Karpas-422 (cell line): Measurements from ENCODE around the gene CCDC13. TPM values are rescaled to one million over a fixed set of nuclear protein-coding genes. Genes with fewer than 3 reads are reported as not detected.

Source experiments
- DNase-seq: peaks from one replicate; pipeline ENCODE4 v3.0.0-alpha.2; 2015
- H2AFZ ChIP-seq: fragments of 200-600 bp; sonication (generic); 2 replicates; pipeline ENCODE4 v1.6.1; 2014; ENCODE audit warnings: antibody characterized with exemption, low read length, mixed read lengths
- H3K27ac ChIP-seq: fragments of 200-600 bp; sonication (generic); 2 replicates; pipeline ENCODE4 v1.5.1; 2014; ENCODE audit warnings: mild to moderate bottlenecking, low read length, moderate library complexity
- H3K27me3 ChIP-seq: fragments of 200-600 bp; sonication (generic); 2 replicates; pipeline ENCODE4 v1.6.1; 2014; ENCODE audit warnings: low read length, mixed read lengths
- H3K36me3 ChIP-seq: fragments of 200-600 bp; sonication (generic); 2 replicates; pipeline ENCODE4 v1.6.1; 2014; ENCODE audit warnings: low read length, mixed read lengths; ENCODE audit not compliant: insufficient read depth
- H3K4me1 ChIP-seq: fragments of 200-600 bp; sonication (generic); 2 replicates; pipeline ENCODE4 v1.6.1; 2014; ENCODE audit warnings: mild to moderate bottlenecking, low read length, mixed read lengths
- H3K4me2 ChIP-seq: fragments of 200-600 bp; sonication (generic); 2 replicates; pipeline ENCODE4 v1.6.1; 2014; ENCODE audit warnings: low read length, low read depth, mild to moderate bottlenecking; ENCODE audit not compliant: poor library complexity, severe bottlenecking
- H3K4me3 ChIP-seq: fragments of 200-600 bp; sonication (generic); 2 replicates; pipeline ENCODE4 v1.5.1; 2014; ENCODE audit warnings: mild to moderate bottlenecking, antibody characterized with exemption, low read length, mixed read lengths
- H3K79me2 ChIP-seq: fragments of 200-600 bp; sonication (generic); 2 replicates; pipeline ENCODE4 v1.6.1; 2014; ENCODE audit warnings: mild to moderate bottlenecking, low read length, mixed read lengths
- H3K9ac ChIP-seq: fragments of 200-600 bp; sonication (generic); 2 replicates; pipeline ENCODE4 v1.6.0; 2014; ENCODE audit warnings: low read length
- H3K9me2 ChIP-seq: fragments of 200-600 bp; sonication (generic), shearing (Covaris generic); replicated peaks from 2 replicates; pipeline ENCODE4 v1.6.0; 2014; ENCODE audit warnings: mild to moderate bottlenecking, low read length, moderate library complexity; ENCODE audit not compliant: insufficient read depth
- H3K9me3 ChIP-seq: fragments of 300-700, 200-600 bp; sonication (generic); 2 replicates; pipeline ENCODE4 v1.6.1; 2014; ENCODE audit warnings: low read length, mixed read lengths
- H4K20me1 ChIP-seq: fragments of 200-600 bp; sonication (generic); 2 replicates; pipeline ENCODE4 v1.6.1; 2014; ENCODE audit warnings: mild to moderate bottlenecking, antibody characterized with exemption, low read length, low read depth; ENCODE audit not compliant: insufficient read depth
- small RNA-seq: library from RNA; depleted of rRNA; stranded (forward); fragments of <200 nt; gene quantifications from one replicate; pipeline ENCODE3, GENCODE V24; 2014
- total RNA-seq: library from RNA; depleted of rRNA; stranded (reverse); fragments of >200 nt; shearing (Covaris generic); gene quantifications from 2 replicates; pipeline ENCODE4 v1.2.3, GENCODE V29; 2014; ENCODE audit warnings: low replicate concordance; rRNA removed

CCDC13 gene
- total RNA-seq, 1 experiment from 2014 or later: 4.2 TPM

DNA sequence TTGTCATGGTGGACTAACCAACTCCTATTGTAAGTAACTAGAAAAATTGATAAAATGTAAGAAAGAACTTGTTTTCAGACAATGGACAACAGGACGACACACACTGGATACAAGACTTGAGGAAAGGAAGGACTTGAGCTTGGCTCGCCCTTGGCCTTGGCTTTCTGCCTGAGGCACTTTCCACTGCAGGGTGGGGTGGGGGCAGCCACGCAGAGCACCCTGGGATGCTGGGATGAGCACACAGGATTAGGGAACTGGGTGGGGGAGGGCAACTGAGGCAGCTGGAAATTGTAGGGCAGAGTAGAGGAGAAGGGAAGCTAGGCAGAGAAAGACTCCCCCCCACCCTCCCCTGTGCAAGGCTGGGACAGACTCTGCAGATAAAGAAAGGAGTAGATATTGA lies 45.0 kb downstream of the CCDC13 start:
- no peaks in the 10 kb centered on the region for H4K20me1 ChIP-seq
- H2AFZ ChIP-seq: no peak overlapping the region
- no peaks in the 10 kb centered on the region for H3K79me2 ChIP-seq
- H3K4me2 ChIP-seq: no peak overlapping the region
- no peaks in the 10 kb centered on the region for H3K9me2 ChIP-seq
- no peak overlapping the region for H3K27ac ChIP-seq
- DNase-seq: no peak
- no peak overlapping the region for H3K9ac ChIP-seq
- H3K27me3 ChIP-seq: no peaks in the 10 kb centered on the region
- no peak overlapping the region for H3K4me3 ChIP-seq
- H3K9me3 ChIP-seq: no peaks in the 10 kb centered on the region
- no peaks in the 10 kb centered on the region for H3K36me3 ChIP-seq
- no peaks in the 10 kb centered on the region for H3K4me1 ChIP-seq

DNA sequence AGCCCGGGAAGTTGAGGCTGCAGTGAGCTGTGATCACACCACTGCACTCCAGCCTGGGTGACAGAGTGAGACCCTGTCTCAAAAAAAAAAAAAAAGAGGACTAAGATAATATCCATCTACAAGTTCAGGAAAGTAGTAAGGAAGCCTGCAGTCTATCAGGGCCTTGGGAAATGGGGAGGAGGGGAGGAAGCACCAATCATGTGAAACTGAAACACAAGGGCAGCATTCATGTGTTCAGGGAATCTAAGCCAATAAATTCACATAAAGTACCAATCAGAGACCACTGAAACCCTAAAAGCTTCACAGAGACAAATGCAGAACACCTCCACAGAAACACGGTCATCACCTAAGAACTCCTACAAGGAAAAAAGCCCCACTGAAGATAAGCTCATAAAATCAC lies 47.6 kb downstream of the CCDC13 start:
- H4K20me1 ChIP-seq: no peaks in the 10 kb centered on the region
- no peak overlapping the region for H3K4me3 ChIP-seq
- no peak overlapping the region for H3K4me2 ChIP-seq
- H3K9ac ChIP-seq: no peak overlapping the region
- no peak overlapping the region for H3K27ac ChIP-seq
- H3K27me3 ChIP-seq: no peaks in the 10 kb centered on the region
- no peaks in the 10 kb centered on the region for H3K9me3 ChIP-seq
- H3K79me2 ChIP-seq: no peaks in the 10 kb centered on the region
- no peaks in the 10 kb centered on the region for H3K4me1 ChIP-seq
- H3K9me2 ChIP-seq: no peaks in the 10 kb centered on the region
- DNase-seq: no peak
- H3K36me3 ChIP-seq: no peaks in the 10 kb centered on the region
- no peak overlapping the region; the same call in 1 of the 2 replicates for H2AFZ ChIP-seq

DNA sequence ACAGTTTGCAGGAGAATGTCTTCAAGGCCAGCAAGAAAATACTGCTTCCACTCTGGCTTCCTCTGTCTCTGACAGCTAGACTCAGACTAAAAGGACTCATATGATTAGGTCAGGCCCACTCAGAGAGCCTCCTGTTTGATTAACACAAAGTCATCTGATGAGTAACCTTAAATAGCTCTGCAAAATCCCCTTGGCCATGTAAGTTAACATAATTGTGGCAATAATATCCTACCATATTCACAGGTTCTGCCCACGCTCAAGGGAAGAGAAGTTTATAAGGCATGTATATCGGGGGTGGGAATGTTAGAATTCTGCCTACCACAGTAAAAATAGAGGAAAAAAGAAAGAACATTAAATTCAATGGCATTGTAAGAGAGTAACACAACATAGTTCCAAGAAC lies 49.8 kb downstream of the CCDC13 start:
- Histone ChIP-seq H2AFZ (no peak overlapping the region), H3K9ac (no peak overlapping the region), H3K79me2 (no peaks in the 10 kb centered on the region), H3K27ac (no peak overlapping the region), H3K9me2 (no peaks in the 10 kb centered on the region), H3K9me3 (no peaks in the 10 kb centered on the region), H3K27me3 (no peaks in the 10 kb centered on the region), H3K36me3 (no peaks in the 10 kb centered on the region), H3K4me3 (no peak overlapping the region), H3K4me1 (no peaks in the 10 kb centered on the region), H3K4me2 (no peak overlapping the region), H4K20me1 (no peaks in the 10 kb centered on the region)
- DNase-seq: no peak

Small RNA genes within 50 kb of the gene (small RNA-seq; reads per million reads assigned to genes)
- gene CCDC13: not detected

Other genes starting within 250 kb of the CCDC13 start
- gene SEC22C, start 191.3 kb downstream of the CCDC13 start, total RNA-seq: 36.4 and 49.8 TPM in 2 replicates
- 57.5 and 105 TPM in 2 replicates for gene SS18L2, start 182.4 kb downstream of the CCDC13 start, total RNA-seq
- 103 and 178 TPM in 2 replicates for gene NKTR, start 172.6 kb downstream of the CCDC13 start, total RNA-seq
- 0.07 and 0.11 TPM in 2 replicates for gene ZBTB47, start 119.6 kb downstream of the CCDC13 start, total RNA-seq
- not detected in 2 replicates for gene KLHL40, start 87.7 kb downstream of the CCDC13 start, total RNA-seq
- not detected in 2 replicates for gene HHATL, start 70.5 kb downstream of the CCDC13 start, total RNA-seq
- gene HIGD1A, start 31.2 kb upstream of the CCDC13 start, total RNA-seq: 103 and 207 TPM in 2 replicates
- 0.43 and 1.9 TPM in 2 replicates for gene ACKR2, start 36.2 kb upstream of the CCDC13 start, total RNA-seq
- not detected in 2 replicates for gene CYP8B1, start 102.6 kb upstream of the CCDC13 start, total RNA-seq
- gene ZNF662, start 132.9 kb upstream of the CCDC13 start, total RNA-seq: not detected in 2 replicates
- gene GASK1A, start 206.1 kb upstream of the CCDC13 start, total RNA-seq: 6.4 and 8.1 TPM in 2 replicates